NCI-H1694 treated with DMSO at 0.1 percent for 48 hours (cell line): ENCODE data around the gene DEFB132.

Source experiments
- DNase-seq: peaks from one replicate; lab custom pipeline; 2025; lab: John Stamatoyannopoulos, UW

The DEFB132 gene

GRCh38 chr20:297098-297924, 39.8 kb downstream of the DEFB132 start, which contains the start of gene ZCCHC3:
TSS of gene ZCCHC3 (plus strand) at chr20:297570. CDS start at chr20:297587, 17 bp downstream.
- peak; percentile 77 for DNase-seq

GRCh38 chr20:297925-298775, 40.6 kb downstream of the DEFB132 start:
- DNase-seq, result no peak

- no peak for DNase-seq
Measured at GRCh38 chr20:298776-299391, 41.4 kb downstream of the DEFB132 start.

GRCh38 chr20:300345-300990, 42.9 kb downstream of the DEFB132 start:
- no peak for DNase-seq

GRCh38 chr20:301886-302848, 44.6 kb downstream of the DEFB132 start:
- no peak for DNase-seq

GRCh38 chr20:305745-306144, 48.2 kb downstream of the DEFB132 start:
- no peak for DNase-seq

- no peak for DNase-seq
Measured at GRCh38 chr20:308427-309038, 51.0 kb downstream of the DEFB132 start.

GRCh38 chr20:309306-309840, 51.8 kb downstream of the DEFB132 start:
- DNase-seq, result no peak

GRCh38 chr20:309841-310644, 52.5 kb downstream of the DEFB132 start:
- DNase-seq, result peak; percentile 88

GRCh38 chr20:310645-311044, 53.1 kb downstream of the DEFB132 start:
- DNase-seq, result no peak
